HG02973 (cell line): ENCODE results near the gene TMIE.

Source experiments
- ATAC-seq: cut with Tn5 transposase; IDR thresholded peaks from one replicate; pipeline ENCODE4 v1.9.1; 2021; ENCODE audit warnings: moderate library complexity; ENCODE audit not compliant: unreplicated experiment

The TMIE gene

DNA sequence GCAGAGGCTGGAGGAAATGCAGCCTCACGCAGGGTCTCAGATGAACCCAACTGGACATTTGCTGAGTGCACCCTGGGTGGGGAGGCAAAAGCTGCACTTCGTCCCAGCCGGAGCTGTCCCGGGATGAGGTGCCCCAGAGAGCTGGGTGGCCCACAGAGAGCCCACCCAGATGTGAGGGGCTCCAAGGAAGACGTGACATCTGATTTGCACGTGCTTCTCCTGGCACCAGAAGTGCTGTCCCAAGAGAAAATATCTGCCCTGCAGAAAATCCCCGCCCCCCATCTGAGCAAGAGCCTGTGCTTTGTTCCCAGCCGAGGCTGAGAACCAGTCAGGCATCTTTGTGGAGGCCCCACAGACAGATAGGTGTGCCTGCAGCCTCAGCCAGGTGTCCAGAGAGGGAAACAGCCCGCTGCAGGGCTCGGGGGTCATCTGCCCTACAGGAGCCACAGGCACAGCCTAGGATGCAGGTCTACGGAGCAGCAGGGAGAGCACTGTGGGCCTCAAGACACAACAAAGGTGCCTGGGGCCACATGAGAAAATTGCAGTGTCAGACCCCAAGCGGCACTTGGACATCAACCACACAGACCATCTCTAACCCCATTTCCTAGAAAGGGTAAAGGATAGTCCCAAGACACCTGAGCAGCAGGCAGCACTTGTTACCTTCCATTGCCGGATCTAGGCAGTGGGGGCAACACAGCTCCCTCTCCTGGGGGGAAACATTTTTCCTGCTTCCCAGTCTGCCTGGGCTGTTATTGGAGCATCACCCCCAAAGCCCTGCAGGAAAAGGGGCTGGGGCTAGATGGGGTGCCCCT is 5.8 kb downstream of the TMIE start:
- no peak for ATAC-seq

DNA sequence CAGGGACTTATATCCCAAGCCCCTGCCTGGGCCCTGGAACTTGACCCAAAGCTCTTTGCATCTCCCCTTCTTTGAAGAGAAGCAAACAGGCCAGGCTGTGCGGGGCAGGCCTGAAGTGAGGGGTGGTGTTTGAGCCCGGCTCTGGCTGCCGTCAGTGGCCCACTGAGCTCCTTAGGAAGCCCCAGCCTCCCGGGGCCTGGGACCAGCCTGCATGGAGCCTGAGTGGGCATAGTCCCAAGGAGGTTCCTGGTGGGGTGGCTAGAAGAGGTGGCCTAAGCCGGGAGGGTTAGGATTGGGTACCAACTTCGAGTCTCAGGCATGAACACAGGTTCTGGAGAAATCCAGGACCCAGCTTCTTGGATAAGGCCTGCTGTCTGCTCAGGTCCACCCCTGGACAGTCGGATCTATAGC is 6.4 kb downstream of the TMIE start:
- ATAC-seq, result no peak

DNA sequence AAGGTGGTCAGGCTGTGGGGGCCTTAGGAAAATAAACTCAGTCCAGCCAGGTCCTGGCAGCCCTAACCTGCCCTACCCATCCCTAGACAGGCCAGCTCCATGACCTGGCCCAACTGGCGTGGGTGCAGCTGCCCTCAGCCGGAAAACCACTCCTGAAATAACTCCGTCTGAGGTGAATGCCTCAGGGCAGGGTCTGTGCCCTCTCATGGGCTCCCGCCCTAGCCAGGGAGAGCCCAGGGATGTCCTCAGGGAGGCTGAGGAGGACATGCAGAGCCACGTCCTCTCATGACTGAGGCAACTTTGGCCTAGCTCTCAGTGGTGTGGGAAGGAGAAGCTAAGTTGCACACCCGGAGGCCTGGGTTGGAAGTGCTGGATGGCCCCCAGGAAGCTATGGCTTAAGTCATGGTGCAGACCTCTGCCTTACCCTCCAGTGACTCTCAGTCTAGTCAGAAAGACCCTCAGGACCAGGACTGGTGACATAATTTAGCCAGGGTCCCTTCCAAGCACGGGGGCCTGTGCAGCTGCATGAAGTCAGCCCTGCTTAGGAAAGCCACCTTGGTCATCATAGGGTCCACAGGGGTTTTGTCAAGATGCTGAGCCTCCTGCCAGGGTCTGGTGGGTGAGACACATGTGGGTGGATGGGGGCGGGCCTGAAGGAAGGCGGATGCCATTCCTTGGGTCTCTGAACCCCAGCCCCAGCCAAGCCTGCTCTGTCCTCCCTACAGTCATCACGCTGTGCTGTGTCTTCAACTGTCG is 7.4 kb downstream of the TMIE start:
- ATAC-seq, result no peak

DNA sequence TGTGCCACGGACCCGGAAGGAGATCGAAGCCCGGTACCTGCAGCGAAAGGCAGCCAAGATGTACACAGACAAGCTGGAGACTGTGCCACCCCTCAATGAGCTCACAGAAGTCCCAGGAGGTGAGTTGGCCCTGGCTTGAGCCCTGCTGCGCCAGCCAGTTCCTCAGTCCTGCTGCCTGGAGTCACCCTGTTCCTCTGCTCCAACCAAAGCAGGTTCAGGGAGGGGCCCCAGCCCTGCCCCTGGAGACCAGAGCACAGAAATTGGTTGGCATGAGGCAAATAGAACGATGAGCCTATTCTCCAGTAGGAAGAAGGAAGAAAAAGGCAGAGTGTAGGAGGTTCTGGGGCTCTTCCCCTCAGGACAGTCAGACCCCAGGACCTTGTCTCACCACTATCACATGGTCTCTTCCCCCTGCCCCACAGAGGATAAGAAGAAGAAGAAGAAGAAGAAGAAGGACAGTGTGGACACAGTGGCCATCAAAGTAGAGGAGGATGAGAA is 8.0 kb downstream of the TMIE start:
- ATAC-seq, result no peak

DNA sequence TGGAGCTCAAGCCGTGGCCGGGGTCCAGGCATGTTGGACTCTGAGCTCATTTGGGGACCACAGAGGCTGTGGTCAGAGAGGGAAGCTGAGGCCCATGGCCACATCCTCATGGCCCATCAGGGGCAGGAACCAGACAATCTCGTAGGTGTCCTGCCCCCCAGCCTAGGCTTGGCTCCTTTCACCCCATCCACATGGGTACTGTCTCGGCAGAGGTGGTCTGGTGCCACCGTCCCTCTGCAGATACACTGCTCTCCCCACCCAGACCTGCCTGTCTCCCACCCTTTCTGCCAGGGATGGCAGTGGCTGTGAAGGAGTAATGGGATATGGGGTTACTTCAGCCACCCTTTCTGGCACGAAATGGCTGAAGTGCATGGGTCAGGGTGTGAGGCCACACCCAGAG is 8.5 kb downstream of the TMIE start:
- no peak for ATAC-seq

DNA sequence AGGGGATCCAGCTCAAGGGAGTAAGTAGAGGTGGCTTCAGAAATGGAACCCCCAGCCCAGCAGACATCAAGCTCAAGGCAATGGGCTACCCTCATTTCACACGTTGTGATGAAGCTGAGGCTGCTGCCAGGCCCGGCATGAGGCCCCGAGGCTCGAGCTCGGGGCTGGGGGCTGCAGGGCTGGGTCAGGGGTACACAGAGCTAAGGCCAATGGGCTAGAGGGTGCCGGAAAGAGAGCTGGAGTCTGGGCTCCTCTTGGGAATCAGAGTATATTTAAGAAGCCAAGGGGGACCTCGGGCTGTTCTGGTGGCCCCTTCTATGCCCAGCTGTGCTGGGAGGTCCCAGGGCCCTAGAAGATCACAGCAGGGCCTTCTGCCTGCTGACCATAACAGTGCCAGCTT is 9.0 kb downstream of the TMIE start:
- no peak for ATAC-seq

DNA sequence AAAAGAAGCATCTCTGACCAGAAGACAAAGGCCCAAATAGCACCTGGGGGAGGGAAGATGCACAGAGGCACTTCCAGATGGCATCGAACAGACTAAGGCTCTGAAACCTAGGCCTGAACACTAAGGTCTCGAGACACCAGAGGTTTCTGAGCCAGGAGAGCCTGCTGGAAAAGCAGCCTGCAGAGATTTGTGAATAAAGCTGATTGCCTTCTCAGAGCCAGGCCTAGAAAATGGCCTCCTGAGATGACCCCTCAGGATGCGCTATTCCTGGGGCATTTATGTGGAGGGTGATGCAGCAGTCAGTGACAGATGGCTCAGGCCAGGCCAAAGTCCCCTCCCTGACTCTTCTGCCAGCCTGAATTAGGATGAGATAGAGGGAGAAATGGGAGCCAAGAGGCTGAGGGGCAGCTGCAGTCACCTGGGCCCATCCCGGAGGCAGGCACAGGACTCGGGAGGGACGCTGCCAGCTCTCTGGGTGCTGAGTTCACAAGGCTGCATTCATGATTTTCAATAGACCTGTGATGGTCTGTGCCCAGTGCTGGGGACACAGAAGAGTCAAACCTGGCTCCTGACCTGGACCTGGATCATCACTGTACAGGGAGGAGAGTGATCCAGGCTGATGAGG is 9.6 kb downstream of the TMIE start:
- no peak for ATAC-seq

DNA sequence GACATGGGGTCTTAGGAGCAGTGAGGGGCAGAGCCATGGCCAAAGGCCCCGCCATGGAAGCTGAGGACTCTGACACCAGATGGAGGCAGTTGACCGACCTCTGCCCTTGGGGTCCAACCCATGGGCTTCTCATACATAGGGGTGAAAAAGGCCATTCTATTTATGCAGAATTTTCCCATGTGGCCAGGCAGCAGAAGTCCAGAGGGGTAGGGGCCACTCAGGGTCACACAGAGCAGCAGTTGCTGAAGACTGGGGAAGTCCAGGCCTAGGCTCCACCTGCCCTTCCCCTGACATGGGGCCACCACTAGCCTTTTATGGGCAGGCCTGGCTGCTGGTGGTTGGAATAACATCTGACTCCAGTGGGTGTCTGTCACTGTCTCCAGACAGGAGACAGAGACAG is 10.1 kb downstream of the TMIE start:
- ATAC-seq, result no peak

DNA sequence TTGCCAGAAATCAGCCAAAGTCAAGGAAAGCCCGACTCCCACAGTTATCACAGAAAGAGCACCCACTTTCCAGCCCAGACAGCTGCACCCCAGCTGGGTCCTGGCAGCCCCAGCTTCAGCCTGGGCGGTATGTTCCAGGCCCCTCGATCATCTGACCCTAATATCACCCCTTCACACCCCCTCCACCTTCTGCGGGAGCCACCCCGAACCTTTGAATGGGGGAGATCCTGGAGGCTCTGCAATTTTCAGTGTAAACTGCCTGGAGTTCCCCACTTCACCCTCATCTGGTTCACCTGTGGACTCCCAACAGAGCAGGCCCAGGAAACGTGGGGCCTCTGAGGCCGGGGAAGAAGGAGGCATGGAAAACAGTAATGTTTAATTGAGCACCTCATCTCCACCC is 10.6 kb downstream of the TMIE start:
- no peak for ATAC-seq

DNA sequence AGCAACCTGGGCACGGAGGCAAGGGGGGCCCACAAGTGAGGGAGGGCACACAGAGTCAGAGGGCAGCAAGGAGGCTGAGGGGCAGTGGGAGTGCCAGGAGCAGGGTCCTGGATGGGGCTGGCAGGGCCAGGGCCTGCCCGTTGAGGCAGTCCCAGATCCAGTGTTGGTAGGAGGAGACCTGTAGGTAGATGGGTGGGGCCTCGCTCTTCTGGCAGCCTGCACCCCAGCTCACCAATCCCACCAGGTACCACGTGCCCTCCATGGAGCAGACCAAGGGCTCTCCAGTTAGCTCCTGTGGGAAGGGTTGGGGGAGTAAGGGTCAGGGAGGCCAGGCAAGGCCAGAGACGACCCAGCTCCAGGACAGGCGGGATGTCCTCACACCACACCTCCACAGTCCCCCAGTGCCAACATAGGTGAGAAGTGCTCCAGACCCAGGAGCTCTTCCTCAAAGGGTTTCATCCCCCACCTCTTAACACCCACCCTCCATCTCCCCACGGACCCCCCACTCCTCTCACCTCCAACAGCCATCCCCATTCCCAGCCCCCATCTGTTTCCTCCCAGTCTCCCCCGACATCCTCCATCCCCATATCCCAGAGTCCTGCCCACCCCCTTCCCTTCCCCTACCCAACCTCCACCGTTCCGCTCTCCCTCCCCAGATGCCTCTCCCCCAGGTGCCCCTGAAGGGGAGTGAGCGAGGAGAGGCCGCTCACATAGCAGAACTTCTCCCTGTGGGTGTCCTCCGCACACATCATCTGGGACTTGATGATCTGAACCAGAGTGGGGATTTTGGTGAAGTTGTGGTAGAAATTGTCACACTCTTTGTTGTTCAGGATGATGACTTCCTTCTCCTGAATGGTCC is 11.2 kb downstream of the TMIE start:
- ATAC-seq, result no peak

DNA sequence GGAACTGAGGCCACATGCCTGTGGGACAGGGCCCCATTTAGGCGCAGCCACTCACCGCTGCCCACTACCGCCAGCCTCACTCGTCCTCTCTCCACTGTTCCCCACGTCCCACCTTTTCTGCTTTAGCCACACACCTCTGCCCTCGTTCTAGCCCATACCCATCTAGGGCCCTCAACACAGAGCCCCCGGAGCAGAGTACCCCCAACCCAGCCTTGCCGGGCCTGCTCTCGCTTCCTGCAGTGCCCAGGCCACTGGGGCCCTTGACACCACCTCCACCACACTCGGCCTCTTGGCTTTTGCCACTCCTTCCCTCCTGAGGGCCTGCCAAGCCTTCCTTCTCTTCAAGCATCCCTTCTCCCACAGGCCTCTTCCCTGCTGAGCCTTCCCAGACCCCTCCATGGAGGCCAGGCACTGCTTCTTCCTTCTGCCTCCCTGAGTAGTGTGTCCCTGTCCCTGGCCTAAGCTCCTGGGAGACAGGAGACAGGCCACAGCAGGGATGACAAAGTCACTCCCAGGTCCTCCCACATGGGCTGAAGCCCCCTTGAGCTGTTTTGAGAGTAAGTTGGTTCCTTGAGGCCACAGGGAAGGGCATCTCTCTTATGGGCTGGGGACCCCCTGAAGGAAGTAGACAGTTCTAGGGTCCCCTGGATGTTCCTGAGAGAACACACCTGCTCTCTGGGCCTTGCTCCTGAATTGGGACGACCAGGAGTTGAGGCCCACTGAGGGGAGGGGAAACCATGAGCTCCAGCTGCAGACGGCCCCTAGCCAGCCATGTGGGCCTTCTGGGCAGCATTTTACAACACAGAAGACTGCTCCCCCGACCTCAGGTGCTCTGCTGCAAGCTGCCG is 12.1 kb downstream of the TMIE start:
- ATAC-seq, result no peak

DNA sequence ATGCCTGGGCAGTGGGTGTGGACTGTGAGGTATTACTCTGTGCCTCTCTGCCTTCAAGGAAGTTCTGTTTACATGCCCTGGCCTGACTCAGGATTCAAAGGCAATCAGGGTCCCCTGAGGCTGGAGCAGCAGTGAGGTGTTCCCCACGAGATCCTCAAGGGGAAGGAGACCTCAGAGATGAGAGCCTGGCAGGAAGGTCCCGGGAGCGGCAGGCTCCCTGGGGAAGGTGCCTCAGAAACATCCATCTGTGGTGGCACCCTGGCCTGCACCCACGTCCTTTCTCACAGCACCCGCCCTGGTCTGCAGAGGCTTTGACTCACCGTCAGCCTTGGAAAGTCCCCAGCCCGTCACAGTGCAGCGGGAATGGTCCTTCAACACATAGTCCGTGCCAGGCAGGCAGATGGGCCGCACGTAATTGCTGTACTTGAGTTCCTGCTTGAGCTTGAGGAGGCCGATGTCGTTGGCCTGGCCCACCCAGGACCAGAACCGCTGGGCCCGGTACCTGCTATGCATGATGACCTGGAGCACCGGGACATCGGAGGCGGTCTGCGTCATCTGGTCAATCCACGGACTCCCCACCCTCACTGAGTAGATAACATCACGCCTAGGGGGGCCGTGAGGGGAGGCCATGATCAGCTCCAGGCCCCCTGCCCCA is 12.8 kb downstream of the TMIE start:
- ATAC-seq, result no peak

DNA sequence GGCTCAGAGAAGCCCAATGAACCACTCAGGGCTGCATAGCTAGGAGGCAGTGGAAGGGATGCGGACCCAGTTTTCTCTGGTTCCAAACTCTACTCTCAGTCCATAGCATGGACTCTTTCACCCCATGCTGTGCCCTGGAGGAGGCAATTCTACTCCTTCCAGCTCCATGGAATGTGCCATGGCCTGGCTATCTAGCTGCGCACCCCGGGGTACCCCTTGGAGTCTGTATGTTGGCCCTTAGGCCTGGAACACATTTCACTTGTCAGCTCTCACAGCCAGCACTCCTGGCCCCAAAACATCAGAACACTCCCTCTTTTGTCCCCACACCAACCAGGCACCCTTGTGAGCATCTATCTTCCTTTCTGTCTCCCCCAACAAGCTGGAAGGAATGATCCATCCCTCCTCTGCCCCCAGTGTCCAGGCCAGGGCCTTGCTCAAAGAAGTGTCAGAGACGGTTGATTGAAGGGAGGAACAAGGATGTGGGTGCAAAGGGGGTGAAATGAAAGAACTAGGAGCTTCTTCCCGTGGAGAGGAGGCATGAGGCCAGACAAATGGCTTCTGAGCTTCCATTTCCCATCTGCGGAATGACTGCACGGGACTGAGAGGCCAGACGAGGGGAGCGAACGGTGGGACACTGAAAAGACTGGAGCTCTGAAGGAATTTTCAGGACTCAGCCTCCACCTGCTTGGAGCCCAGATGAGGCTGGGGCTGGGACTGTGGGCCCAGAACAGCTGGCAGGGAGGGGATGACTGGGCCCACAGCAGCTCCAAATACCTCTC is 13.7 kb downstream of the TMIE start:
- ATAC-seq, result no peak

DNA sequence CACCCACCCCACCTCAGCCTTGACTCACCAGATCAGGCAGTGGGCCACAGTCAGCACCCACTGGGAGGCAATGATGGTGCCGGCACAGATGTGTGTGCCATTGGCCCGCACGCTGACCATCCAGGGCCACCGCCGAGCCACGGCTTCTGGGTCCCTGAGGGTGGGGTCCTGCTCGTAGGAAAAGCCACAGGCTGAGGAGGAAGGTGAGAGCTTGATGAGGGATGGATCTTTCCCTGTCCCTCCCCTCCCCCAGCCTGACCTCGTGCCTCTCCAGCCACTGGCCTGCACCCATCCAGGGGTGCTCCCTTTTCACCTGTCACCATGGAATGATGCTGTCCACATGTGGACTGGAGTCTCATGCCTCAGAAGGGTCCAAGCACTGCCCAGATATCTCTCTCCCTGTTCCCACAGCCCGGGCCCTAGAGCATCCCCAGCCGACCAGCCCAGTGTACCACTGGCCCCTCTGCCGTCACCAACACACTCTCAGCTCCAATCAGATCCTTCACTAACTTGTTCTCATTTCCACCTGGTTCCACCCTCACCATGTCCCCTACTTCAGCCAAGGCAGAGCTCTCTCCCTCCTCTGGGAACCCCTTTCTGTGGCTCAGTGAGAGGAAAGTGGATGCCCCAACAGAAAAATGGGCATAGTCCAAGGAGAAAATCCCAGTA is 14.4 kb downstream of the TMIE start:
- no peak for ATAC-seq

DNA sequence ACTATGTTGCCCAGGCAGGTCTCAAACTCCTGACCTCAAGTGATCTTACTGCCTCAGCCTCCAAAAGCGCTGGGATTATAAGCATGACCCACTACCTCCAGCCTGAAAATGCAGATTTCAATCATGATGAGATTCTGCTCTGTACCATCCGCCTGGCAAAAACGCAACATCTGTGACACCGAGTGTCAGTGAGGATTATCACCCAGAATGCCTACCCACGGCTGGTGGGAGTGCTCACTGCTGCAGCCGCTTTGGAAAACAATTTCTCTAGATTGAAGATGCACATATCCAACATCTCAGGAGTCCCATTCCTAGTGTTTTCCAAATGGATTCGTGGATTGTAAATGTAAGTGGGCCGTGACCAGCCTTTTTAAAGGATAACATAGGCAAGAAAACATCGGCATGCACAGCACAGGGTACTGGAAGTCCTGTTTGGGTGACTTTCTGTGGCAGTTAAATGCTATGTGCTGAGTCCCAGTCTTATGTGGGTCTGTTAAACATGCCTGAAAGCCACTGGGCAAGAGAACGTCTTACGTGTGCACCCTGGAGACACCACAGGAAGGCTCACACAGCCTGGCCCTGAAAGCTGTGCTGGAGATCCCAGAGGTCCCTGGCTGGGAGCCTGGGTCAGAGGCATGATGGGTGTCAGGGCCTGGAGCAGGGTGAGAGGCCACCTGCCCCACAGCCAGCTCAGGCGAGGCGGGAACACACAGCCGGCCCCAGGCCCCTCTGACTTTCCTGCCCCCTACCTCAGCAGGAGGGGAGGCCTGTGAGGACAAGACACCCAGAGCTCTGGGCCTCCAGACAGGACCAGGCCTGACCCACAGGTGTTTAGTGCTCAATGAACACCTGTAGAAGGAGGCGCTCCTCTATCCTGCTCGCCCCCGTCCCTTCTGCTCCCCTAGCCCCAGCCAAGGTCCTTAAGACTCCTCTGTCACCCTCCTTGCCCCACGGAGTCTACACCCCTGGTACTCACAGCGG is 15.6 kb downstream of the TMIE start:
- no peak for ATAC-seq

DNA sequence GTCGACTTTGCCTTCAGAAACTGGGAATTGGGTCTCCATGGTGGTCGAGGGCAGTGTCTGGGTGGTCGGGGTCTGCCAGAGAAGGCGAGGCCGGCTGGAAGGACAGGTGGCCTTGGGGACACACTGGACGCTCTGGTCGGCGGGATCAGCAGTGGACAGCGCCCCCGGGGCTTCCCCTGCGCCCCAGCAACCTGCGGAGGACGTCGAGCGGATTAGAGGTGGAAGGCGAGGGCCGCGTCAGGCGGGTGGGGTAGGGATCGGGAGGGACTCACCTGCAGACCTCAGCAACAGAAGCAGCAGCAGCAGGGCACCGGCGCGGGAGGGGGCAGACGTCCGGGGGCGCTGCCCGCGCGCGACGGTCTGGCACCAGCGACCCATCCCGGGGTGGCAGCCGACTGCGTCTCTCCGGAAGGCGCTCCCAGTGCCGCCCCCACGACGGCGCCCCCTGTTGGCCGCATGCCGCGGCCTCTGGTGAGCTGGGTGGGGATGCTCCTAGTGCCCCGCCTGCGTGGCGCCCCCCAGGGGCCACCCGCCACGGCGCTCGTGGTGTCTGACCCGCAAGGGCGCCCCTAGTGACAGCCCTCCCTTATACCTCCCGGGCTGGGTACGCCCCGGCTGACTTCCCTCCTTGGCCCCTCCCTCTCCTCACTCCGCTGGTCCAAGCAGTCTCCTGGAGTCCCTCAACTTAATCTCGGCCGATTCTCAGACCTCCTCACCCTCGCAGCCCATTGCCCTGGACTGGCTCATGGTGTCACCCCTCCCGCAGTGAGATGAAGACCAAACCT is 16.4 kb downstream of the TMIE start, which contains the start of gene PRSS50:
TSS of gene PRSS50 (minus strand) at position 423 of the 785 bp plus-strand sequence. CDS start at position 378, 45 bp downstream.
- ATAC-seq, result no peak
